GM13976 (cell line): ENCODE measurements around the gene GXYLT2.

Experiments
- DNase-seq: peaks from one replicate; pipeline ENCODE4 v3.0.0; 2012; ENCODE audit warnings: low spot score
- CTCF ChIP-seq: IDR thresholded peaks from 2 replicates; pipeline ENCODE4 v1.5.1; 2012; ENCODE audit warnings: borderline replicate concordance, mild to moderate bottlenecking; ENCODE audit not compliant: insufficient read depth; ENCODE audit errors: extremely low read depth, missing control alignments, control extremely low read depth
- in situ Hi-C: fragments of 300-500 bp; cut with MboI; formaldehyde crosslinking; loops from one replicate; pipeline ENCODE4 v1.12.0; 2022; ENCODE audit warnings: low sequenced_read_pairs, mixed read lengths, inconsistent platforms; ENCODE audit not compliant: unreplicated experiment

GXYLT2 gene

GRCh38 chr3:72985576-72985975, 97.7 kb downstream of the GXYLT2 start:
- in situ Hi-C loops = no loop called here

GRCh38 chr3:72990701-72991395, 103.0 kb downstream of the GXYLT2 start:
- DNase-seq = no peak
- no peak for TF ChIP-seq CTCF
- in situ Hi-C loops = no loop called here

More at GRCh38 chr3:72985576-72985975, 97.7 kb downstream of the GXYLT2 start:
- no peak for TF ChIP-seq CTCF
- DNase-seq = no peak

GRCh38 chr3:72991522-72991921, 103.7 kb downstream of the GXYLT2 start:
- no peak for TF ChIP-seq CTCF
- DNase-seq = no peak
- in situ Hi-C loops = no loop called here

GRCh38 chr3:72993391-72993790, 105.5 kb downstream of the GXYLT2 start:
- no peak for DNase-seq
- in situ Hi-C loops = no loop called here
- no peak for TF ChIP-seq CTCF

GRCh38 chr3:72995337-72995736, 107.5 kb downstream of the GXYLT2 start:
- in situ Hi-C loops = no loop called here
- no peak for DNase-seq
- TF ChIP-seq CTCF = no peak

GRCh38 chr3:72996121-72996472, 108.3 kb downstream of the GXYLT2 start:
- in situ Hi-C loops = no loop called here
- TF ChIP-seq CTCF = no peak
- no peak for DNase-seq
